Fibroblast of pulmonary artery (primary cell): ENCODE results near the gene PRIMPOL.

Source experiments
- DNase-seq: peaks from one replicate; pipeline ENCODE4 v3.0.0-alpha.2; 2010; ENCODE audit warnings: low read depth
- H3K4me3 ChIP-seq: replicated peaks from 2 replicates; pipeline ENCODE4 v1.5.1; 2011; ENCODE audit warnings: low read depth, mild to moderate bottlenecking, control low read depth, low read length, moderate library complexity
- TF ChIP-seq, protein P1 (sequence below): IDR thresholded peaks from 2 replicates; pipeline ENCODE4 v1.5.1; 2011; ENCODE audit warnings: mild to moderate bottlenecking, control low read depth, low read length, inconsistent platforms; ENCODE audit errors: missing control alignments

PRIMPOL gene

DNA sequence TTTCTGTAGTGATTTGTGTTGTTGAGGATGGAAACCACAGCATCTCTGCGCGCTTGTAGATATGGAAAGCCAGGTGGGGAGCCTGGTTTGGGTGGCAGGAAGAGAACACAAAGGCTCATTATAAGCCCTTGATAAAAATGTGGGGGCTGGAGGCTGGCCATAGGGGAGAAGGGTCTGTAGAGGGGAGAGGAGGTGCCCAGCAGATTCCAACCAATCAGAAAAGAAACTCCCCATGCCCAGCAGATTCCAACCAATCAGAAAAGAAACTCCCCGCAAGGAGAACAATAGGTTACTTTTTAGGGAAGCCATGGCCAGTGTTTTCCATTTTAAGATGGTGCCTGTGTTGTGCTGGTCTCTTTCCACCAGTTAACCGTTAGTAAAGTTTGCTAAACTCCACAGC lies 94.1 kb downstream of the PRIMPOL start:
- no peak overlapping the region for H3K4me3 ChIP-seq
- TF ChIP-seq, protein P1, sequence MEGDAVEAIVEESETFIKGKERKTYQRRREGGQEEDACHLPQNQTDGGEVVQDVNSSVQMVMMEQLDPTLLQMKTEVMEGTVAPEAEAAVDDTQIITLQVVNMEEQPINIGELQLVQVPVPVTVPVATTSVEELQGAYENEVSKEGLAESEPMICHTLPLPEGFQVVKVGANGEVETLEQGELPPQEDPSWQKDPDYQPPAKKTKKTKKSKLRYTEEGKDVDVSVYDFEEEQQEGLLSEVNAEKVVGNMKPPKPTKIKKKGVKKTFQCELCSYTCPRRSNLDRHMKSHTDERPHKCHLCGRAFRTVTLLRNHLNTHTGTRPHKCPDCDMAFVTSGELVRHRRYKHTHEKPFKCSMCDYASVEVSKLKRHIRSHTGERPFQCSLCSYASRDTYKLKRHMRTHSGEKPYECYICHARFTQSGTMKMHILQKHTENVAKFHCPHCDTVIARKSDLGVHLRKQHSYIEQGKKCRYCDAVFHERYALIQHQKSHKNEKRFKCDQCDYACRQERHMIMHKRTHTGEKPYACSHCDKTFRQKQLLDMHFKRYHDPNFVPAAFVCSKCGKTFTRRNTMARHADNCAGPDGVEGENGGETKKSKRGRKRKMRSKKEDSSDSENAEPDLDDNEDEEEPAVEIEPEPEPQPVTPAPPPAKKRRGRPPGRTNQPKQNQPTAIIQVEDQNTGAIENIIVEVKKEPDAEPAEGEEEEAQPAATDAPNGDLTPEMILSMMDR, result no peak

DNA sequence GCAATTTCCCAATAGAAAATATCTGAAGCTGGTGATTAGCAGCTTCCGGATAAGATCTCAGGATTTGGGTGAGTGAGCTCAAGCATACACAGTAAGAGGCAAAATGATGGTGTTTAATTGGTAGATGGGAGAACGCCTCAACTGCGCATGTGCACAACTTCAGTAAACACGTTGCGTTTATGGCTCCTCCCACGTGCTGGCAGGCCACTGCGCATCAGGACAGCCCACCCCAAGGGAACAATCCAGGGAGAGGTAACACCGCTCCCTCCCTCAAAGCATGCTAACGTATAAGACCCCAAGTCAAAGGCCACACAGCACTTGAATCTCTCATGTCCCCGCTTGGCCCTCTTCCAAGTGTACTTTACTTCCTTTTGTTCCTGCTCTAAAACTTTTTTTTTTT lies 94.7 kb downstream of the PRIMPOL start:
- TF ChIP-seq, protein P1, result no peak
- no peak overlapping the region for H3K4me3 ChIP-seq
- DNase-seq, result no peak

More for the DNA sequence above, 94.1 kb downstream of the PRIMPOL start:
- no peak for DNase-seq
